Measurements from ENCODE around the gene SYVN1.
"Not testable (repeated sequence)": the region's sequence is repeated elsewhere in the genome, so short reads cannot be mapped to it uniquely, and the experiment has no call there.

SYVN1 gene

GRCh38 chr11:65127473-65128181 is 6.7 kb downstream of the SYVN1 start:
- no peak for DNase-seq (ENCODE audit: low read depth in 3 of 3, low spot score in 1 of 3)

GRCh38 chr11:65126624-65127274 is 7.6 kb downstream of the SYVN1 start:
- DNase-seq (ENCODE audit: low read depth in 3 of 3, low spot score in 1 of 3): no peak

- no peak for DNase-seq (ENCODE audit: low read depth in 3 of 3, low spot score in 1 of 3)
Measured at GRCh38 chr11:65125197-65126056, 8.9 kb downstream of the SYVN1 start.

GRCh38 chr11:65124480-65125196 is 9.7 kb downstream of the SYVN1 start:
- no peak for DNase-seq (ENCODE audit: low read depth in 3 of 3, low spot score in 1 of 3)

GRCh38 chr11:65121865-65122696 is 12.2 kb downstream of the SYVN1 start, which contains the start of the genes FAU and MRPL49:
TSS of gene FAU (minus strand) at chr11:65122134. CDS start at chr11:65121813, 321 bp downstream.
TSS of gene MRPL49 (plus strand) at chr11:65122321. CDS start at chr11:65122347, 26 bp downstream.
- peak; percentile 96 for DNase-seq (ENCODE audit: low read depth in 3 of 3, low spot score in 1 of 3)

GRCh38 chr11:65121447-65121864 is 12.9 kb downstream of the SYVN1 start:
- no peak for DNase-seq (ENCODE audit: low read depth in 3 of 3, low spot score in 1 of 3)

- no peak for DNase-seq (ENCODE audit: low read depth in 3 of 3, low spot score in 1 of 3)
Measured at GRCh38 chr11:65120831-65121230, 13.5 kb downstream of the SYVN1 start.

- DNase-seq (ENCODE audit: low read depth in 3 of 3, low spot score in 1 of 3): no peak
Measured at GRCh38 chr11:65119670-65119995, 14.7 kb downstream of the SYVN1 start.

GRCh38 chr11:65118891-65119669 is 15.2 kb downstream of the SYVN1 start:
- DNase-seq (ENCODE audit: low read depth in 3 of 3, low spot score in 1 of 3): not testable (repeated sequence)

- no peak for DNase-seq (ENCODE audit: low read depth in 3 of 3, low spot score in 1 of 3)
Measured at GRCh38 chr11:65118097-65118837, 16.1 kb downstream of the SYVN1 start.

GRCh38 chr11:65117206-65118096 is 16.9 kb downstream of the SYVN1 start, which contains the start of gene ZNHIT2:
TSS of gene ZNHIT2 (minus strand) at chr11:65117701. CDS start at chr11:65117653, 48 bp downstream.
- peak; percentile 99 to 100 (median 99) for DNase-seq (ENCODE audit: low read depth in 3 of 3, low spot score in 1 of 3)

- peak in 1 of 3 donors; percentile 48 for DNase-seq (ENCODE audit: low read depth in 3 of 3, low spot score in 1 of 3)
Measured at GRCh38 chr11:65116370-65117205, 17.7 kb downstream of the SYVN1 start.

GRCh38 chr11:65115361-65116082 is 18.8 kb downstream of the SYVN1 start:
- no peak for DNase-seq (ENCODE audit: low read depth in 3 of 3, low spot score in 1 of 3)

- DNase-seq (ENCODE audit: low read depth in 3 of 3, low spot score in 1 of 3): no peak
Measured at GRCh38 chr11:65114538-65115171, 19.7 kb downstream of the SYVN1 start.

GRCh38 chr11:65113839-65114238 is 20.5 kb downstream of the SYVN1 start:
- no peak for DNase-seq (ENCODE audit: low read depth in 3 of 3, low spot score in 1 of 3)

GRCh38 chr11:65113361-65113756 is 21.0 kb downstream of the SYVN1 start:
- no peak for DNase-seq (ENCODE audit: low read depth in 3 of 3, low spot score in 1 of 3)
